Loucy (cell line): Measurements from ENCODE around the gene CCDC149.
"Not testable (repeated sequence)": the region's sequence is repeated elsewhere in the genome, so short reads cannot be mapped to it uniquely, and the experiment has no call there.

Experiments
- CTCF ChIP-seq: fragments of 200-600 bp; sonication (generic); conservative IDR thresholded peaks from 2 replicates; pipeline ENCODE4 v1.5.1; 2014; ENCODE audit warnings: mild to moderate bottlenecking, antibody characterized with exemption, low read length
- EZH2phosphoT487 ChIP-seq: fragments of 200-600 bp; IDR thresholded peaks from 2 replicates; pipeline ENCODE4 v1.6.1; 2018; ENCODE audit warnings: antibody characterized with exemption, mild to moderate bottlenecking, moderate library complexity, borderline replicate concordance

DNA sequence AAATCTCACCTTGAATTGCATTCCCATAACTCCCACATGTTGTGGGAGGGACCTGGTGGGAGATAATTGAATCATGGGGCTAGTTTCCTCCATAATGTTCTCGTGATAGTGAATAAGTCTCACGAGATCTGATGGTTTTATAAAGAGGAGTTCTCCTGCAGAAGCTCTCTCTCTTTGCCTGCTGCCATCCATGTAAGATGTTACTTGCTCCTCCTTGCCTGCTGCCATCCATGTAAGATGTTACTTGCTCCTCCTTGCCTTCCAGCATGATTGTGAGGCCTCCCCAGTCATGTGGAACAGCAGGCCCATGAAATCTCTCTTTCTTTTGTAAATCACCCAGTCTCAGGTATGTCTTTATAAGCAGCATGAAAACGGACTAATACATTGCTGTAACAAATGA is 3.2 kb downstream of the CCDC149 start:
- not testable (repeated sequence) for TF ChIP-seq CTCF, EZH2phosphoT487
